ENCODE measurements around the gene P3H2. TPM values are rescaled to one million over a fixed set of nuclear protein-coding genes. Genes with fewer than 3 reads are reported as not detected.

P3H2 gene
- total RNA-seq, 1 donor from 2014 or later: not detected

DNA sequence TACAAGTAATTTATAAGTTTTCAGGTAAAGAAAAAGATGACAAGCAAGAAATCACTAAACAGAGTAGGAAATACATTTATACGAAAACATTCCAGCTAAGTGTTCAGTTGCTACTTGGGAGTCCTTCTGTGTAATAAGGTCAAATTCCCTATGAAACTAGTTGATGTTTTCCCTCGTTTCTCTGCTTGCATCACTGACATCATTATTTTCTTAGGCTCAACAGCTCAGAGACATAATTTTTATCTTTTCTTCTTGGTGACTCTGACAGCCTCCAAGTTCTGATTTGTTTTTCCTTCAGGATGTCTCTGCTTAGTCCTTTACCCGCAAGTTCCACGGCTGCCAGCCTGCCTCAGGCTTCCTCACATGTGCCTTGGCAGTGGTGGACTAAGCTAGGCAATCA, 173.6 kb downstream of the P3H2 start:
- no peaks in the 10 kb centered on the region for H3K36me3 Mint-ChIP-seq (ENCODE audit: low read depth)
- no peak for DNase-seq (ENCODE audit: low spot score)
- H3K9me3 Mint-ChIP-seq: no peaks in the 10 kb centered on the region
- H3K4me1 Mint-ChIP-seq (ENCODE audit: low read depth): peaks cover 18% of the 10 kb centered on the region
- peaks cover 8% of the 10 kb centered on the region for H3K27me3 Mint-ChIP-seq (ENCODE audit: low read depth)
- H3K27ac Mint-ChIP-seq: no peak overlapping the region
- intact Hi-C loops (cut with micrococcal nuclease): loop anchor here (5.0 to 10.0 kb wide), 6 partner anchors 170 to 625 kb away; no protein-coding TSS in a partner anchor
- H3K4me3 Mint-ChIP-seq (ENCODE audit: low read depth): no peak overlapping the region

DNA sequence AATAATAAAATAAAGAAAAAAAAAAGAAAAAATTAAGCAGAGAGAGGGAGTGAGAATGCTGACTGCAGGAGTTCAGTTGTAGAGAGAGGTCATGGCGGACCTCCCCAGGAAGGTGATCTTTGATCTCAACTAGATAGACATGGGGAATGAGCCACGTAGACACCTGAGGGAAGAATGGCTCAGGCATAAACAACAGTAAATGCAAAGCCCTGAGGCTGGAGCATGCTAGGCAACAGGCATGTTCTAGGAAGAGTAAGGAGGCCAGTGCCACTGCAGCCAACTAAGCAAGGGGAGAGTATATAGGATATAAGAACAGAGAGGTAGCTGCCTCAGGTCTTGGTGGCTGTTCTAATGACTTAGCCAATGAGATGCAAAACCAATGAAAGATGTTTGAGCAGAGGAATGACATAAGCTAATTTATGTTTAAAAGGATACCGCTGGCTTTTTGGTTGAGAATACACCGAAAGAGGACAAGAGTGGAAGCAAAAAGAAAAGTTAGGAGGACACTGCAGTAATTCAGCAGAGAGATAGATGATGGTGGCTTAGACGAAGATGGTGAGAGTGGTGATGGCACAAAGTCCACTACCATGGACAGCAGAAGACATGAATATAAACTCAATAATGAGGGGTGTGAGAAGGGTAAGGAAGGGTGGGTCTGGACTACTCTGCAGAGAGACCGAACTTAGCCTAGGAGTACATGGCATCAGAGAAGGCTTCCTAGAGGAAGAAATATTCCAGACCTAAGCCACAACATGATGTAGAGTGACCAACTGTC, 174.6 kb downstream of the P3H2 start:
- H3K9me3 Mint-ChIP-seq: no peaks in the 10 kb centered on the region
- H3K27ac Mint-ChIP-seq: no peak overlapping the region
- peaks cover 23% of the 10 kb centered on the region for H3K4me1 Mint-ChIP-seq (ENCODE audit: low read depth)
- no peaks in the 10 kb centered on the region for H3K27me3 Mint-ChIP-seq (ENCODE audit: low read depth)
- H3K36me3 Mint-ChIP-seq (ENCODE audit: low read depth): no peaks in the 10 kb centered on the region
- H3K4me3 Mint-ChIP-seq (ENCODE audit: low read depth): no peak overlapping the region
- DNase-seq (ENCODE audit: low spot score): no peak
- intact Hi-C loops (cut with micrococcal nuclease): loop anchor here (5.0 to 10.0 kb wide), 6 partner anchors 169 to 624 kb away; no protein-coding TSS in a partner anchor

DNA sequence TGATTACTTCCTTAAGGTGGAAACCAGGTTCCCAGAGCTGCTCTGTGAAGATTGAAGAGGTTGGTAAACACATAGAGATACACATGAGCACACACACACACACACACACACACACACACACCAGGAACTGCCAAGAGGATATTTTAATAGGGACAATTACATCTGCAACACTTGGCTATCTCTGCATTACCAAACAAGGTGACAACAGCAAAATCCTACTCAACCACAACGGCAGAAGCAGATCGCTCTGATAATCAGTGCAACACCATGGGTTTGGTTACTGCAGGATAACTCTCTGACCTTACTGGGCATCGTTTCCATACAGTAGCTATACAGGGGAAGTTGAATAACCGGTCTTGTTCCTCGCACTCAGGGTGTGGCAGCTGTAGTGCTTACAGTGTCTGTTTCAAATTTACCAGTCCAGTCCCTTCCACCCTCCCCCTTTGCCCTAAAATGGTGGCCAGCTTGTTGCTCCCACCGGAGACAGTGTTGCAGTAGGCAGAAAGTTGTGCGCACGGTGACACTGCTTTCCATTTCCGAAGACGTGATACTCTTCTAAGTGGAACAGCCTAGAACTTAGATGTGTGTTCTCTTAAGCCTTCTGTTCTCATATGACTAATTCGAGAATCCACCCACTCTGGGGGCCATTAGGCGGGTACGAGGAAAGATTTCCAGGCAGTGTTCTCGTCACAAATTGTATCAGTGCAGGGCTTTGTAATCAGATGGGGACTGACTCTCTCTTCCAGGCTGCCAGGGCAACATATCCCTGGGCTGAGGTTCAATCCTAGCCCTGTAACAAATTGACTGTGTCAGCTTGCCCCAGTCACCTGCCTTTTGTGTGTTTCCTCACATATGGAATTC, 176.2 kb downstream of the P3H2 start:
- H3K27ac Mint-ChIP-seq: no peak overlapping the region
- no peaks in the 10 kb centered on the region for H3K36me3 Mint-ChIP-seq (ENCODE audit: low read depth)
- intact Hi-C loops (cut with micrococcal nuclease): loop anchor here (5.0 to 10.0 kb wide), 6 partner anchors 167 to 622 kb away; no protein-coding TSS in a partner anchor
- DNase-seq (ENCODE audit: low spot score): no peak
- no peaks in the 10 kb centered on the region for H3K27me3 Mint-ChIP-seq (ENCODE audit: low read depth)
- H3K4me3 Mint-ChIP-seq (ENCODE audit: low read depth): no peak overlapping the region
- H3K9me3 Mint-ChIP-seq: no peaks in the 10 kb centered on the region
- peaks cover 23% of the 10 kb centered on the region for H3K4me1 Mint-ChIP-seq (ENCODE audit: low read depth)

DNA sequence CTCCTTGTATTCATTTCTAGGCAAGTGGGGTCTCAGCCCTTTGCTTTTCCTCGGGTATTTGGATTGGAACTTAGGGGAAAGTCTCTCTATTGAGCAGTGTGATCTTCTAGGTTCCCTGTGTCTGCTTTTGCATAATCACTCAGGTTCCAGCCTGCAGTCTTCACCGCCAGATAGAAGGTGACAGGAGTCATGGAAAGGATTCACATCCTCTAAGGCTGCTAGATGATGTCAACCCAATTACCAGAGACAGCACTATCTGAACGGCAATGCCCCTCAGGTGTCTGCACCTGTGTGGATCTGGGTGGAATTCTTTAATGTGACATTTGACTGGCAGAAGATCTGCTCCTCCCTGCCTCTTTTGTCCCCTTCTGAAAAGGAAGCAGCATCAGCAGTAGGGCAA, 177.7 kb downstream of the P3H2 start:
- Mint-ChIP-seq H3K36me3 (ENCODE audit: low read depth) (no peaks in the 10 kb centered on the region), H3K27ac (no peak overlapping the region), H3K4me1 (ENCODE audit: low read depth) (peaks cover 19% of the 10 kb centered on the region), H3K4me3 (ENCODE audit: low read depth) (no peak overlapping the region), H3K27me3 (ENCODE audit: low read depth) (no peaks in the 10 kb centered on the region), H3K9me3 (no peaks in the 10 kb centered on the region)
- intact Hi-C loops (cut with micrococcal nuclease): loop anchor here (10.0 kb wide), 4 partner anchors 258 to 408 kb away; no protein-coding TSS in a partner anchor
- DNase-seq (ENCODE audit: low spot score): no peak

DNA sequence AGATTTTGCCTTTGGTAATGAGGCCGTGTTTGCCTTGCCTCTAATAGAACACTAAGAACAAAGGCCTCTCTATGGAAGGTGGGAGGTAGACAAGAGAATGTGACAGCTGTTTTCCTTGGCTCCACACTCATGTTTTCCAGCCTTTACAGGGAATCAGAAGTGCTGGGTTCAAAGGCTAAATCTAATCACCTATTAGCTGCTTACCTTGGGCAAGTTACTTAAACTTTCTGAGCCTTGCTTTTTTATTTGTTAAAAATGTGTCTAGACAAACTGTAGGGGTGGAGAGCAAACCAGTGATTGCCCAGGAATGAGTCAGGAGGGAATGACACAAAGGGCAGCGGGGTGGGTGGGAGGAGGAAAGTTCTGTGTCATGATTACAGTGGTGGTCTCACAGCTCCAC, 179.0 kb downstream of the P3H2 start:
- no peak overlapping the region for H3K27ac Mint-ChIP-seq
- peaks cover 13% of the 10 kb centered on the region for H3K4me1 Mint-ChIP-seq (ENCODE audit: low read depth)
- DNase-seq (ENCODE audit: low spot score): no peak
- intact Hi-C loops (cut with micrococcal nuclease): loop anchor here (10.0 kb wide), 4 partner anchors 257 to 407 kb away; no protein-coding TSS in a partner anchor
- H3K4me3 Mint-ChIP-seq (ENCODE audit: low read depth): no peak overlapping the region
- no peaks in the 10 kb centered on the region for H3K27me3 Mint-ChIP-seq (ENCODE audit: low read depth)
- no peaks in the 10 kb centered on the region for H3K9me3 Mint-ChIP-seq
- H3K36me3 Mint-ChIP-seq (ENCODE audit: low read depth): no peaks in the 10 kb centered on the region

DNA sequence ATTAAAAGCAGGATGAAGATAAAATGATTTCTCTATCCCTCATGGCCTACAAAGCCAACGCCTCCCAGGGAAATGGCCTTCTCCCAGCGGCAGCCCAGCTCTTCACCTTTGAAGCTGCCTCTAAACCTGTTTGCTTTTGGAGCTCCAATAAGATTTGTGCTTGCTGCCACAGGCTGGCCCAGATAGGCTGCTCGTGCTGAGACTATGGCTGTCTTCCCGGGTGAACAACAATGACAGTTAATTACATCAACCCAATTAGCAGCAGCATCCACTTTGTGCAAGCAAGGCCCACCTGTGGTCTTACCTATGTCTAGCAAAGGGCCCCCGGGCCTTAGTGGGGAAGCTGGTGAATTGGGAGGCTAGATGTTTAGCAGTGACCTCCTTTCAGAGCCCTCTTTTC, 179.6 kb downstream of the P3H2 start:
- H3K27ac Mint-ChIP-seq: no peak overlapping the region
- H3K27me3 Mint-ChIP-seq (ENCODE audit: low read depth): no peaks in the 10 kb centered on the region
- no peaks in the 10 kb centered on the region for H3K36me3 Mint-ChIP-seq (ENCODE audit: low read depth)
- H3K9me3 Mint-ChIP-seq: no peaks in the 10 kb centered on the region
- DNase-seq (ENCODE audit: low spot score): no peak
- peaks cover 12% of the 10 kb centered on the region for H3K4me1 Mint-ChIP-seq (ENCODE audit: low read depth)
- intact Hi-C loops (cut with micrococcal nuclease): loop anchor here (10.0 kb wide), 4 partner anchors 256 to 406 kb away; no protein-coding TSS in a partner anchor
- no peak overlapping the region for H3K4me3 Mint-ChIP-seq (ENCODE audit: low read depth)

DNA sequence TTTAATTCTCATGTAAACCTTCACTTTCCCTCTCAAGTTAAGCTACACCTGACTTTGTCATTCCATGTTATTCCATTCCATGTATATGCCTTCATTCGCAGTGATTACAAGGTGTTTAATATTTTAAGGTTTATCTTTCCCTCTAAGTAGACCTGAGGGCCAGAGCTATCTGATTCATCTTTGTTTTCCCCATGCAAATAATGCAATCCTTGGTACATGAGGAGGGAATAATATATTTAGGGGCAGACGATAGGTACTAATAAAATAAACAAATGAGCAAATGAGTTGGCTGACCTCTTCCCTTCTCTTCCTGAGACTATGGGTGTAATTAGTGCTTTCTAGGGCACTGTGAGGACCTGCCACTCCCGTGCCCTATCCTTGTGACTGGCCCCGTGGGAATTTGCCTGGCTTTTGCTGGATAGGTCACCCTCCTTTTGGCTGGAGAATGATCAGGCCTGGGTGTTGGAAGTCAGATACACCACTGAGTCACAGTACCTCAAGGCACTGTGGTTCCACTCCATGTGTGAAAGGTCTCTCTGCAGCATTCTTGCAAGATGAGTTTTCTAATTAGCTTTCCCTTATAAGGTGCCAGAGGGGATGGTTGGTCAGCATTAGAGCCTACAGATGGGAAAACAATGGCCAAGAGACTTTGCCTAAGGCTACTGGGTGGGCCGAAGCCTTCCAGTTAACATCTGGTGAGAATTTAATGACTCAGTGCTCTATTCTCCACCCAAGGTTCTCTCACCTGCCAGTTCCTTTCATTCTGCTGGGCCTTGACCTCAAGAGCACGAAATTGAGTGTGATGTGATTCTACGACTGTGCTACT, 183.2 kb downstream of the P3H2 start:
- H3K4me1 Mint-ChIP-seq (ENCODE audit: low read depth): peaks cover 5% of the 10 kb centered on the region
- H3K27ac Mint-ChIP-seq: no peak overlapping the region
- H3K27me3 Mint-ChIP-seq (ENCODE audit: low read depth): no peaks in the 10 kb centered on the region
- DNase-seq (ENCODE audit: low spot score): no peak
- H3K9me3 Mint-ChIP-seq: peaks cover 5% of the 10 kb centered on the region
- no peak overlapping the region for H3K4me3 Mint-ChIP-seq (ENCODE audit: low read depth)
- intact Hi-C loops (cut with micrococcal nuclease): no loop called here
- H3K36me3 Mint-ChIP-seq (ENCODE audit: low read depth): no peaks in the 10 kb centered on the region

DNA sequence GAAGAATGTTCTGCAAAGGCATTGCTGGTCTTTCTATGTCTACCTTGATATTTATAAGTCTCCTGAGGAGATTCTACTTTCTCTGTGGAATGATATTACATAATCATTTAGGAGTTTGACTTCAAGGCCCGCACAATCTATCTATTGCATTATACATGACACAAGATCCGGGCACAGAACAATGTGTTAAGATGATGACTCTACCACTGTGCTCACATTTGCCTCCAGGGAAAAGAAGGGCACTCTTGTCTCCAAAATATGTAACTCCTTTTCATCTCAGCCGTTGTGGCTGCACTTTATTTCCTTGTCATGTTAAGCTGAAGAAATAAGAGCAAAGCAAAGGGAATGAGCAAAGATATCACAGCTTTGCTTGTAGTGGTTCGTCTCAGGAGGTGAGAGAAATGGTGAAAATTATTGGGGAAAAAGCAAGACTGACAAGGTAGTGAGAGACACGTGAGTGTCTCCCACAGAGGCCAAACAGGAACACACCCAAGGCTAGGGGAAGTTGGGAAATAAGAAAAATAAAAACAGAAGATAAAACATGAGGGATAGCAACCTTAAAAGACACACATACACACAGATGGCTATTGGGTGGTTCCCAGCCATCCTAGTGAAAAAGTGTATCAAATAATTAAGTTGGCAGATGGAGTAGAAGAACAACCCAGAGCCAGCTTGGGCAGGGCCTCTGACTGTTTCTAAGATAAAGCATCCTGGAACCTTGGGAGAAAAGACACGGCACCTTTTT, 184.3 kb downstream of the P3H2 start:
- Mint-ChIP-seq H3K27me3 (ENCODE audit: low read depth) (no peaks in the 10 kb centered on the region), H3K4me3 (ENCODE audit: low read depth) (no peak overlapping the region), H3K9me3 (peaks cover 5% of the 10 kb centered on the region), H3K27ac (no peak overlapping the region), H3K36me3 (ENCODE audit: low read depth) (no peaks in the 10 kb centered on the region), H3K4me1 (ENCODE audit: low read depth) (no peaks in the 10 kb centered on the region)
- DNase-seq (ENCODE audit: low spot score): no peak
- intact Hi-C loops (cut with micrococcal nuclease): no loop called here

DNA sequence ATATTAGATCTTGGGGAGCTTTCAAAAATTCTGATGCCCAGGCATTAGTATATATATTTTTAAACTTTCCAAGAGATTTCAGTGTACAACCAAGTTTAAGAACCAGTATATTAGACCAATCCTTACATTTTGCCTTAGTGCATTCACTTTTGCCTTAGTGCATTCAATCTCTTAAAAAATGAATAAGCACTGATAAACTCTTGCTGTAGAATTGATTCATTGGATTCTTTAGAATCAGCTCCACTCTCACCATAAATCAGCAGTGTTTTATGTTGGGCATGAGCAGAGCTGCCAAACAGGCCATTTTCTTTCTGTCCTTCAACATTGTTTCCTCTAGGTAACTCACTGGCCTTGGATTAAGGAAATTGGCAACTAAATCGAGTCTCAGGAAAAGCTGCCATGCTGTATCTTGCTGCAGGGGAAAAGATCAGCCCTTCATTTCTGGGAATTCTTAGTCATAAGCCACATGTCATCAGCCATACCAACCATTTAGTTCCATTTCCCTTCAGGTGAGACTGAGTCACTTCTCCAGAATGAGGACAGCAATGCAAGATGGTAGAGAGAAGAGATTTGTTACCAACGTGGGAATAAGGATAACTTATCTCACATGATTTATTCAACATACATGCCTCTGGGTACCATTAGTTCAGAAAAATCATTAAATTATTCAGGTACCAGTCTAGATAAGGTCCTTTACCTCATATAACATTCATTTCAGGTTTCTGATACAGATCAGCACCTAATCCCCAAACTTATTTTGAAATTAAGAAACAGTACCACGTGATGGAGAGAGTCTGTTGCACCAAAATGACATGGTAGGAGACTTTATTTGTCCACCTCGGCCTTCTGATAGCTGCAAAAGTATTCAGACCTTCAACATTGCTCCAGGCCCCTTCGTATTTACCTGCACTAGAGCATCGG, 192.5 kb downstream of the P3H2 start:
- H3K27ac Mint-ChIP-seq: peak overlapping the region; percentile 65
- intact Hi-C loops (cut with micrococcal nuclease): loop anchor here (2.0 to 10.0 kb wide), 2 partner anchors 83 to 691 kb away; no protein-coding TSS in a partner anchor
- no peaks in the 10 kb centered on the region for H3K27me3 Mint-ChIP-seq (ENCODE audit: low read depth)
- DNase-seq (ENCODE audit: low spot score): no peak
- H3K36me3 Mint-ChIP-seq (ENCODE audit: low read depth): no peaks in the 10 kb centered on the region
- H3K4me1 Mint-ChIP-seq (ENCODE audit: low read depth): peaks cover 14% of the 10 kb centered on the region
- H3K9me3 Mint-ChIP-seq: peaks cover 13% of the 10 kb centered on the region
- no peak overlapping the region for H3K4me3 Mint-ChIP-seq (ENCODE audit: low read depth)

DNA sequence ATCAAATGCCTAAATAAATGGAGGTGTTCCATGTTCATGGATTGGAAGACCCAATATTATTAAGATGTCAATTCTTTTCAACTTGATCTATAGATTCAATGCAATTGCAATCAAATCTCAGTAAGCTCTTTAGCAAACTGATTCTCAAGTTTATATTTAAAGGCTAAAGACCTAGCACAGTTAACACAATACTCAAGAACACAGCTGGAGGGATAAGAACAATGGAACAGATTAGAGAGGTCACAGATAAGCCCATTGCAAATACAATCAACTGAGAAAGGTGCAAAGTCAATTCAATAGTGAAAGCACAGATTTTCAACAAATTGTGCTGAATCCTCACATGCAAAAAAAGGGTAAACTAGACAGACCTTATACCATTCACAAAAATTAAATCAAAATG, 198.9 kb downstream of the P3H2 start:
- intact Hi-C loops (cut with micrococcal nuclease): loop anchor here (10.0 kb wide), 1 partner anchor 77 kb away; no protein-coding TSS in a partner anchor
- Mint-ChIP-seq H3K27ac (no peak overlapping the region), H3K9me3 (no peaks in the 10 kb centered on the region), H3K36me3 (ENCODE audit: low read depth) (no peaks in the 10 kb centered on the region), H3K4me3 (ENCODE audit: low read depth) (no peak overlapping the region), H3K4me1 (ENCODE audit: low read depth) (peaks cover 4% of the 10 kb centered on the region), H3K27me3 (ENCODE audit: low read depth) (no peaks in the 10 kb centered on the region)
- DNase-seq (ENCODE audit: low spot score): no peak

DNA sequence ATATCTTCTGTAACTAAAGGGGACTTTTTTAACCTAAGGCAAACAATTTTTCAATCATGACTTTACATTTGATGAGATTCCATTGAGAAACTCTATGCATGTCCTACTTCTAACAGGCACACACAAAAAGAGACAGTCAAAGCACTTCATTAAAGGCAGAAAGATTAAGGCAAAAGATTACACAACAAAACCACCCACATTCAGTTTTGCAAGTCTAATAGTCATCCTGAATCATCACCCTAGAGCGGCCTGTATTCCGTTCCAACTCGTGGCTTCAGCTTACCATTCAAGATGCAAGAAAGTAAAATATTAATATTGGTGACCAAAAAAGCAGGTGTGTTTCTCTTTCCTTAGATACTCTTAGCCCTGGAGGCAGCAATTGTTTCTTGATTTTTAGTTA, 205.9 kb downstream of the P3H2 start:
- Mint-ChIP-seq H3K27ac (no peak overlapping the region), H3K9me3 (no peaks in the 10 kb centered on the region), H3K4me1 (ENCODE audit: low read depth) (peaks cover 10% of the 10 kb centered on the region), H3K36me3 (ENCODE audit: low read depth) (no peaks in the 10 kb centered on the region), H3K27me3 (ENCODE audit: low read depth) (no peaks in the 10 kb centered on the region), H3K4me3 (ENCODE audit: low read depth) (no peak overlapping the region)
- DNase-seq (ENCODE audit: low spot score): no peak
- intact Hi-C loops (cut with micrococcal nuclease): no loop called here

All from activated T-helper 2 cell treated with anti-CD3 and anti-CD28 coated beads, Interferon-gamma antibody, Interleukin-2, Interleukin-4, amounts not matched to agents 10 μg/mL and 5 μg/mL and 100 μg/mL, durations not matched to agents 14 hours and 24 hours and 36 hours (primary cell).